AG09309 (cell line): Measurements from ENCODE around the gene KCNQ2.

Experiments used
- DNase-seq: peaks from one replicate; pipeline ENCODE4 v3.0.0-alpha.2; 2010; ENCODE audit warnings: low read depth
- H3K4me3 ChIP-seq: 2 replicates; pipeline ENCODE4 v1.5.1; 2011; ENCODE audit warnings: mild to moderate bottlenecking, low read depth, low read length, moderate library complexity; ENCODE audit not compliant: control insufficient read depth
- CTCF ChIP-seq: IDR thresholded peaks from 2 replicates; pipeline ENCODE4 v1.5.1; 2011; ENCODE audit warnings: mild to moderate bottlenecking, low read depth, low read length, inconsistent platforms; ENCODE audit not compliant: insufficient read depth, control insufficient read depth; ENCODE audit errors: missing control alignments

The KCNQ2 gene

GRCh38 chr20:63413963-63414684 lies 58.3 kb downstream of the KCNQ2 start:
- TF ChIP-seq CTCF, result no peak
- no peak overlapping the region for H3K4me3 ChIP-seq
- no peak for DNase-seq

- TF ChIP-seq CTCF, result no peak
- no peak overlapping the region for H3K4me3 ChIP-seq
- no peak for DNase-seq
These were observed 59.1 kb downstream of the KCNQ2 start for GRCh38 chr20:63413323-63413722.

- TF ChIP-seq CTCF, result no peak
- DNase-seq, result no peak
- H3K4me3 ChIP-seq, result no peak overlapping the region
These were observed 59.6 kb downstream of the KCNQ2 start for GRCh38 chr20:63412889-63413288.

GRCh38 chr20:63411898-63412631 lies 60.4 kb downstream of the KCNQ2 start:
- no peak overlapping the region for H3K4me3 ChIP-seq
- DNase-seq, result no peak
- TF ChIP-seq CTCF, result no peak

GRCh38 chr20:63411151-63411897 lies 61.1 kb downstream of the KCNQ2 start:
- TF ChIP-seq CTCF, result no peak
- DNase-seq, result no peak
- H3K4me3 ChIP-seq, result no peak overlapping the region

GRCh38 chr20:63409834-63410435 lies 62.5 kb downstream of the KCNQ2 start:
- TF ChIP-seq CTCF, result no peak
- no peak for DNase-seq
- H3K4me3 ChIP-seq, result no peak overlapping the region
